Measurements from ENCODE around the gene MEI4.
"Not testable (repeated sequence)": the region's sequence is repeated elsewhere in the genome, so short reads cannot be mapped to it uniquely, and the experiment has no call there.

- not testable (repeated sequence) for TF ChIP-seq EGR1 (IDR thresholded peaks at IDR 0.05; ENCODE audit: low read depth); CTCF (IDR thresholded peaks at IDR 0.05 in 2 of 3, conservative IDR thresholded peaks at IDR 0.05 in 1 of 3; ENCODE audit: borderline replicate concordance in 1 of 3, insufficient read depth in 1 of 3, low read depth in 2 of 3, low read length in 2 of 3); SRF (IDR thresholded peaks at IDR 0.05; ENCODE audit: low read depth); EZH2 (IDR thresholded peaks at IDR 0.05); ZFX (IDR thresholded peaks at IDR 0.05); SIN3A (IDR thresholded peaks at IDR 0.05; ENCODE audit: low read depth); RAD21 (IDR thresholded peaks at IDR 0.05; ENCODE audit: low read depth); ATF3 (IDR thresholded peaks at IDR 0.05); TCF7L2 (IDR thresholded peaks at IDR 0.05; ENCODE audit: borderline replicate concordance, extremely low read depth, insufficient read depth, insufficient read length); POLR2AphosphoS5 (IDR thresholded peaks at IDR 0.05; ENCODE audit: low read depth, low read length); POLR2A (IDR thresholded peaks at IDR 0.05; ENCODE audit: borderline replicate concordance, extremely low read depth, insufficient read depth, insufficient read length); CBX3 (IDR thresholded peaks at IDR 0.05; ENCODE audit: low read depth)
Measured at GRCh38 chr6:77655035-77655434, 2.2 kb downstream of the MEI4 start.

Data from HCT116 (cell line).